Stimulated activated CD8-positive, alpha-beta memory T cell treated with anti-CD3 and anti-CD28 coated beads, Interleukin-4, amount 100 ng/mL, for 1 hour (primary cell): ENCODE results near the gene PRPF39.
A peak's percentile ranks its signal among the peaks of the same experiment; 100 is the strongest.
"Not testable (repeated sequence)": the region's sequence is repeated elsewhere in the genome, so short reads cannot be mapped to it uniquely, and the experiment has no call there.

Experiments
- DNase-seq, 2 donors: peaks; one replicate each; pipeline ENCODE4 v3.0.0-alpha.2; 2020; ENCODE audit warnings: low read depth in 2 of 2, low spot score in 1 of 2

PRPF39 gene

DNA sequence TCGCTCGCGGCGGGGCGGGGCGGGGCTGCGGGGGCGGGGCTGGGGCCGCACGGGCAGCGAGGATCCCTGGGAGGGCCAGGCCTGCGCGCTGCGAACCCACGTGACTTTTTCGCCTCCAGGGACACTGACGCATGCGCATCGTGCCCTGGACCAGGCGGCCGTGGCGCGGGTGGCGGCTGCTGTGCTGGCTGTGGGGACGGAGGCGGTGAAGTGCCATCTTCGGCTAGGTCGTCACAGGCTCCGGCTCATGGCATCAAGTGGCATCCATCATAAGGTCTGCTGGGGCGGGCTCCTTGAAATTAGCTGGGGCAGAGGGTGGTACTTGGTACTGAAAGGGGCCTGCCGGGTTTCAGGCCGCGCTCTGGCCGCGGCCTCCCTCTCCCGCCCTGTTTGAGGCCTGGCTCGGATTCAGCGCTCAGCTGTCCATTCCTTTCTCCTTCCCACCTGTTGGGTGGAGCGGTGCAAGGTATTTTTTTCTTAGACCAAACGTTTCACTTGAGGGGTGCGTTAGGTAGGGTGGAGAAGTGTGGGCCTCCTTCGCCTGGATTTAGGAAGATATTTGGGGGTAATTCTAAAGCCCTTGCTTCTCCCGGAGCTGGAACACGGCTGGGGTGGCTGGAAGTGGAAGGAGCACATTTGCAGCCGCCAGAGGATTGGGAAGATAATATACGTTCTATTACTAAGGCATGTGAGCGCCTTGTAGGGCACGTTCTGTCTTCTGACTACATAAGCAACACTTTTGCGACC lies at the start of gene PRPF39:
Gene PRPF39, plus strand, starts transcription at position 141 of the 747 bp plus-strand sequence. CDS start 11,124 bp downstream, outside the sequence.
- peak; percentile 88 to 93 for DNase-seq

DNA sequence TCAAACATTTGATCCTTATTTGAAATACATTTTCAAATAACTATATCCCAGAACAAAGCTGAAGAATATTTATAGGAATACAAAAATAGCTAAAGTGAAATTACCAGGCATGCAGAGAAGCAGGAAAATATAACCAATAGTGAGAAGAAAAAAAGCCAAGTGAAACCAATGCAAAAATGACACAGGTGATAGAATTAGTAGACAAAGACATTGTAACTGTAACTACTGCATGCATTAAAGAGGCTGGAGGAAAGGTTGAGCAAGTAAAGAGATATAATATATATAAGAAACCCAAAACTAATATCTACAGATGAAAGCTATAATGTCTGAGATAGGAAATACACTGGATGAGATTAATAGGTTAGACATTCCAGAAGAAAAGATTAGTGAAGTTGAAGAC lies 49.2 kb upstream of the PRPF39 start:
- DNase-seq: no peak

DNA sequence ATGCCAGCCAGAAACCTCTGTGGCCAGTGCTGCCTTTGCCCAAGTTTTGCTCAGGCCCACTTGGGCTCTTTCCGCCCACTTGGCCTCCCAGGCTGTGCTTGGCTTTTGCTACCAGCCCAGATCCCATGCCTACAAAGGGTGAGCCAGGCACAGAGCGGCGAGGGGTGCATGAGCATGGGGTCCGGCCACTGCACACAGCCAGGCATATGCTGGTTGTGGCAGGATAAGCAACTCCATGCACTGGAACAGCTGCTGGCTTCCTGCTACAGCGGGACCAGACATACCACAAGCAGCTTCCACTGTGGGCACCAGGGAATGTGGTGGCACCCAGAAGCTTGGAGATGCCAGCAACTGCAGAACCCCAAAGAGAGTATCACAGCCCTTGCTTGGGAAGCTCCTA lies 45.7 kb upstream of the PRPF39 start:
- no peak for DNase-seq

- no peak for DNase-seq
Measured at GRCh38 chr14:45038865-45039264, 45.1 kb upstream of the PRPF39 start.

- no peak for DNase-seq
Measured at GRCh38 chr14:45039390-45039789, 44.5 kb upstream of the PRPF39 start.

DNA sequence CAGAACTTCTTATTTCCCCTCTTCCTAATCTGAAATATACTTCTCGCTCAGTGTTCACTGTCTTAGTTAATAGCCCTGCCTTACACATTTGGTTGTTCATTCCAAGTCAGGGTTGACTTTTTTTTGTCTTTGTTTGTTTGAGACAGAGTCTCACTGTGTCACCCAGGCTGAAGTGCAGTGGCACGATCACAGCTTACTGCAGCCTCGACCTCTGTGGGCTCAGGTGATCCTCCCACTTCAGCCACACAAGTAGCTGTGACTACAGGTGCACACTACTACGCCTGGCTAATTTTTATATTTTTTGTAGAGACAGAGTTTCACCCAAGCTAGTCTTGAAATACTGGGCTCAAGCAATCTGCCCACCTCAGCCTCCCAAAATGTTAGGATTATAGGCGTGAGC lies 42.3 kb upstream of the PRPF39 start:
- no peak for DNase-seq

- no peak for DNase-seq
Measured at GRCh38 chr14:45044638-45045037, 39.3 kb upstream of the PRPF39 start.

DNA sequence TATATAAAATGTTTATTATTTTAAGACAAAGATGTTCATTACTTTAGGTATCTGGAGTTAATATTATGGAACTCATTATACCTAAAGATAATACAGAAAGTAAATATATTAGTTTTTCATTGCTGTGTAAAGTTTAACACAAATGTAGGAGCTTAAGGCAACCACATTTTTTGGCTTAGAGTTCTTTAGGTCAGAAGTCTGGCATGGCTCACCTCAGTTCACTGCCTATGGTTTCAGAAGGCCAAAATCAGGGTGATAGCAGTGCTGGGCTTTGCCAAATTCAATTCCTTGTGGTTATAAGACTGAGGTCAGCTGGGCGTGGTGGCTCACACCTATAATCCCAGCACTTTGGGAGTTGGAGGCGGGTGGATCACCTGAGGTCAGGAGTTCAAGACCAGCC lies 35.5 kb upstream of the PRPF39 start:
- DNase-seq: no peak

DNA sequence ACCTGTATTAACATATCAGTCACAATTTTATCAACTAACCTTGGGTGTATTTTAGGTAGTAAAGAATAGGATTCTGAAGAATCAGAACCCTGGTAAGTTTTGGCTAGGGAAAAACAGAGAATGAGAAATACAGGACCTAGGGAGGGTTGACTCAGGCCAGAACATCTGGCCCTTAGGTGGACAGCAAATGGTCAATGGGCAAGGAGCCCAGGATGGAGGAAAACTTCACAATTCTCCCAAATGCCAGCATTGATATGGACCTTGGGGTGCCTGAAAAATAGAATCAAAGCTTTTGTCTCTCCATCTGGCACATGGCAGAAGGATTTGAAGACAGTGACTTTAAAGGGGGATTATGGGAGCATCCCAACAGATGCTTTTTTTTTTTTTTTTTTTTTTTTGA lies 32.7 kb upstream of the PRPF39 start:
- no peak for DNase-seq

GRCh38 chr14:45051896-45052295 lies 32.0 kb upstream of the PRPF39 start:
- no peak for DNase-seq

- no peak for DNase-seq
Measured at GRCh38 chr14:45057349-45057748, 26.6 kb upstream of the PRPF39 start.

GRCh38 chr14:45057881-45058364 lies 26.0 kb upstream of the PRPF39 start:
- no peak for DNase-seq

- DNase-seq: no peak
Measured at GRCh38 chr14:45060551-45060950, 23.4 kb upstream of the PRPF39 start.

DNA sequence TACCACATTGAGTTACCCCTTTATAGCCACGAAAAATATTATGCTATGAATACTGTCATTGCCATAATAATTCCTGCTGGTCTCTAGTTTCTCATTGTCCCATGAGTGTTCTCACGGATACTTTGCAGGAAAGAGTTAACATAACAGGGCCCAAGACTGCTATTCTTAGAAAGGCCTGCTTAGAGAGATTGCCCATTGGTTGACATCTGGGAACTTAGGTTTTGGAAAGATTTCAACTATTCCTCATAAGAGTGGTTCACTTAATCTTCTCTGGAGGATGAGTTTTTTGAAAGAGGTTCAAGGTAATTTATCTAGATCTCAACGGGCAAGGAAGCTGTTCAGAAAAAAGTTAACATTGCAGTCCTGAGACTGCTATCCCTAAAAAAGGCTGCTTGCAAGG lies 18.4 kb upstream of the PRPF39 start:
- DNase-seq: no peak

DNA sequence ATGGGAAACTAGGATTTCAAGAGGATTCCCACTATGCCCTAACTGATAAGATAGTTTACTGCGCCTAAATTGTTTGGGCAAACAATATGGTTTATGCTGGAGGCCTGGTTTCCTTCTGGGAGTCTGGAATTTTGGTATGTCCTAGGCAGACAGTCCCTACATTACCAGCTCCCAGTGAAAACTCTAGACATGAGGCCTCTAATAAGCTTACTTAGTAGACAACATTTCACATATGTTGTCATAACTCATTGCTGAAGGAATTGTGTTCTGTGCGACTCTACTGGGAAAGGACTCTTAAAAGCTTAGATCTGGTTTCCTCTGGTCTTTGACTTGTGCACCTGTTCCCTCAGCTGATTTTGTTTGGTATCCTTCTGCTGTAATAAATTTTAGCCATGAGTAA lies 18.0 kb upstream of the PRPF39 start:
- DNase-seq: no peak

DNA sequence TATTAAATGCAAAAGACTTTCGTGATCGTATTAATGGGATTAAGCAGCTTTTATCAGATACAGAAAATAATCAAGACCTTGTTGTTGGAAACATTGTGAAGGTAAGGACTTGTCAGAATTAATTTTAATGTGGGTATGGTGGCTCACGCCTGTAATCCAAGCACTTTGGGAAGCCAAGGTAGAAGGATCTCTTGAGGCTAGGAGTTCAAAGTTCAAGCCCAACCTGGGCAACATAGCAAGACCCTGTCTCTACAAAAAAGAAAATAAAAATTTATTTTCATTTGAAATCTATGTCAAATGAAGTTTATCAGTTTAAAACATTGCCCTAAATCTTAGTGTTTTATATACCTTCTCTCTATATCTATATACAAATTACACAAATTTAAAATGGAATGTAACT lies 17.2 kb upstream of the PRPF39 start:
- DNase-seq: no peak

- no peak for DNase-seq
Measured at GRCh38 chr14:45068396-45068795, 15.5 kb upstream of the PRPF39 start.

DNA sequence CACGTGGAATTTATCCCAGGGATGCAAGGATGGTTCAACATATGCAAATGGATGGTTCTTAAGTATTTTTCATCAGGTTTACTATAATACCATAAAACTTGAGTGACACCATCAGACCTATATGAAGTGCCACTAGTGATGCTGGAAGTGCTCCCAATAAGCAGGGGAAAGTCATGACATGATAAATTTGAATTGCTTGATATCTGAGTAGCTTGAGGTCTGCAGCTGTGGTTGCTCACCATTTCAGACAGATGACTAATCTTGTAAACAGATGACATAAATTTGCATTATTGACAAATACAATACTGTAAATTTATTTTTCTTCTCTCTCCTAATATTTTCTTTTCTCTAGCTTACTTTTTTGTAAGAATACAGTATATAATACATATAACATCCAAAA lies 13.7 kb upstream of the PRPF39 start:
- DNase-seq: no peak

DNA sequence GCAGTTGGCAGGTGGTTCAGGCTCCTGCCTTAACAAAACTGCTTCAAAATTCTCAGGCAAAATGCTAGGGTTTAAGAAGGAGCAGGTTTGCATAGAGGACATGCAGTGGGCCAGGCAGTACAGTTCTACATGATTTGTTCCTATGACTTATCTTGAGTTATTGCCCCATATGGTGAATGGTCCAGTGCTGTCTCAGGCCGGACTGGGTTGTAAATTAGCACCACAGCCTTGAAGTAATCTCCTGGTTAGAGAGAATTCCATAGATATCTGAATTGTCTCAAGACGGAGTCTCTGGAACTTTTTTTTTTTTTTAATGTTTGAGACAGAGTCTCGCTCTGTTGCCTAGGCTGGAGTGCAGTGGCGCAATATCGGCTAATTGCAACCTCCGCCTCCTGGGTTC lies 11.8 kb upstream of the PRPF39 start:
- DNase-seq: no peak

DNA sequence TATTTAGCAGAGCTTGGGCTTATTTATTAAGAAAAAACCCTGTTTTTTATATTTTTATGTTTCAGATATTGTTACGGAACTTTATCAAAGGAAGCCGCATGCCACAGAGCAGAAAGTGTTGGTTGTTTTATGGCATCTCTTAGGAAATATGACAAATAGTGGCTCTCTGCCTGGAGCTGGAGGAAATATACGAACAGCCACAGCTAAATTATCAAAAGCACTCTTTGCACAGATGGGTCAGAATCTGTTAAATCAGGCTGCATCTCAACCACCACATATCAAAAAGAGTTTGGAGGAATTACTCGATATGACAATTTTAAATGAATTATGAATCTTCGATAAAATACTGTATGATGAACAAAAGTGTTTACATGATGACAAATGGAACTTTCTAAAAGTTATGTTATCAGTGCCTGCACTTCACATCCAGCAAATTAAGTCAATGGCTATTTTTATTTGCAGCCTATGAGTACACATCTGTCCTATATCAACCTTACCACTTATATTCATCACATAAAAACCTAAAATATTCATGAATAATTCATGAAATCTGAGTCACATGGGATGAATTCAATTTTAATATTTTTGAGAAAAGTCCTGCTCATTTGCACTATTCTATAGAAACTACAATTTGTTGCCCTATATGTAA lies 10.6 kb upstream of the PRPF39 start:
- no peak for DNase-seq

GRCh38 chr14:45078323-45078722 lies 5.6 kb upstream of the PRPF39 start:
- DNase-seq: no peak

- DNase-seq: not testable (repeated sequence)
Measured at GRCh38 chr14:45080416-45080968, 3.4 kb upstream of the PRPF39 start.
